IMR-90 (cell line): ENCODE data around the gene ILDR2.

ENCODE experiments used
- CEBPB ChIP-seq: IDR thresholded peaks from 2 replicates; pipeline ENCODE4 v1.6.1; 2012; ENCODE audit warnings: low read depth, low read length, improper control_type of control experiment
- POLR2A ChIP-seq: IDR thresholded peaks from 2 replicates; pipeline ENCODE4 v1.6.1; 2012; ENCODE audit warnings: mild to moderate bottlenecking, low read depth, low read length
- TF ChIP-seq, protein P1 (sequence below): conservative IDR thresholded peaks from 2 replicates; pipeline ENCODE4 v1.5.1; 2012; ENCODE audit warnings: mild to moderate bottlenecking, low read depth, low read length, improper control_type of control experiment
- TF ChIP-seq, protein P2 (sequence below): fragments of 150-350 bp; IDR thresholded peaks from 2 replicates; pipeline ENCODE4 v1.6.1; 2016; ENCODE audit warnings: low read depth, mild to moderate bottlenecking, low read length, moderate library complexity, borderline replicate concordance

DNA sequence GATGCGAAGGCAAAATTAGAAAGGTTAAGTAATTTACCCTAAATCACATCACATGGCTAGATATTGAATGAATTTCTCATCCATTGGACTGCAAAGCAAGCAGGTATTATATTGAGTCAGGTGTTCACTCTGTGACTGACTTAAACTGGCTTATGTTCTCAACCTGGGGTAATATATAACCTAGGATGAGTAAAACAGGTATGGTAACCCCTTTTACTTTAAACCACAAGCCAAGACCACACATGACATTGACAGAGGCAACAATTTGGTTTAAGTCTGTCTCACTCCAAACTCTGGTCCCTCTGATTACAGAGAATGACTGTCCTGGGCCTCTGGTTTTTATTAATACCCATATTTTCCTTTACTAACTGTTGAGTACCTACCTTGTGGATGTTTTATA lies 47.0 kb upstream of the ILDR2 start:
- TF ChIP-seq, protein P1, sequence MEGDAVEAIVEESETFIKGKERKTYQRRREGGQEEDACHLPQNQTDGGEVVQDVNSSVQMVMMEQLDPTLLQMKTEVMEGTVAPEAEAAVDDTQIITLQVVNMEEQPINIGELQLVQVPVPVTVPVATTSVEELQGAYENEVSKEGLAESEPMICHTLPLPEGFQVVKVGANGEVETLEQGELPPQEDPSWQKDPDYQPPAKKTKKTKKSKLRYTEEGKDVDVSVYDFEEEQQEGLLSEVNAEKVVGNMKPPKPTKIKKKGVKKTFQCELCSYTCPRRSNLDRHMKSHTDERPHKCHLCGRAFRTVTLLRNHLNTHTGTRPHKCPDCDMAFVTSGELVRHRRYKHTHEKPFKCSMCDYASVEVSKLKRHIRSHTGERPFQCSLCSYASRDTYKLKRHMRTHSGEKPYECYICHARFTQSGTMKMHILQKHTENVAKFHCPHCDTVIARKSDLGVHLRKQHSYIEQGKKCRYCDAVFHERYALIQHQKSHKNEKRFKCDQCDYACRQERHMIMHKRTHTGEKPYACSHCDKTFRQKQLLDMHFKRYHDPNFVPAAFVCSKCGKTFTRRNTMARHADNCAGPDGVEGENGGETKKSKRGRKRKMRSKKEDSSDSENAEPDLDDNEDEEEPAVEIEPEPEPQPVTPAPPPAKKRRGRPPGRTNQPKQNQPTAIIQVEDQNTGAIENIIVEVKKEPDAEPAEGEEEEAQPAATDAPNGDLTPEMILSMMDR, result no peak
- TF ChIP-seq CEBPB, result no peak
- no peak for TF ChIP-seq POLR2A
- TF ChIP-seq, protein P2, sequence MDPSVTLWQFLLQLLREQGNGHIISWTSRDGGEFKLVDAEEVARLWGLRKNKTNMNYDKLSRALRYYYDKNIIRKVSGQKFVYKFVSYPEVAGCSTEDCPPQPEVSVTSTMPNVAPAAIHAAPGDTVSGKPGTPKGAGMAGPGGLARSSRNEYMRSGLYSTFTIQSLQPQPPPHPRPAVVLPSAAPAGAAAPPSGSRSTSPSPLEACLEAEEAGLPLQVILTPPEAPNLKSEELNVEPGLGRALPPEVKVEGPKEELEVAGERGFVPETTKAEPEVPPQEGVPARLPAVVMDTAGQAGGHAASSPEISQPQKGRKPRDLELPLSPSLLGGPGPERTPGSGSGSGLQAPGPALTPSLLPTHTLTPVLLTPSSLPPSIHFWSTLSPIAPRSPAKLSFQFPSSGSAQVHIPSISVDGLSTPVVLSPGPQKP, result no peak
